HCT116 (cell line): ENCODE results near the gene SMG6. TPM values are rescaled to one million over a fixed set of nuclear protein-coding genes. Genes with fewer than 3 reads are reported as not detected.
"Not testable (repeated sequence)": the region's sequence is repeated elsewhere in the genome, so short reads cannot be mapped to it uniquely, and the experiment has no call there.

Source experiments
- ATAC-seq: fragments of 200-7000 bp; cut with Tn5 transposase; 2 replicates; pipeline ENCODE4 v1.9.1; 2020; ENCODE audit warnings: mild to moderate bottlenecking, moderate library complexity
- BruUV-seq: library from RNA; stranded (reverse); fragments of 400-500 nt; replicated peaks from 2 replicates; lab custom pipeline; 2021; lab: Mats Ljungman, UMichigan
- CTCF ChIA-PET: fragments of 300-600 bp; sonication (Branson Sonifier 250); formaldehyde crosslinking; loops from one replicate; lab custom pipeline; 2021; ENCODE audit warnings: antibody characterized with exemption; lab: Charles Lee
- POLR2A ChIA-PET: fragments of 300-600, 350-600 bp; sonication (Branson Sonifier 250); formaldehyde crosslinking; loops from one replicate; lab custom pipeline; 2021; ENCODE audit warnings: antibody characterized with exemption; lab: Charles Lee
- RAD21 ChIA-PET, 2 experiments: fragments of 300-600 bp; sonication (Branson Sonifier 250); formaldehyde crosslinking; loops; one replicate each; lab custom pipeline; 2023; ENCODE audit warnings: low total read pairs in 2 of 2; ENCODE audit not compliant: uncharacterized antibody in 2 of 2, unreplicated experiment in 2 of 2, low non-redundant PET in 1 of 2; lab: Charles Lee
- DNase-seq: peaks from one replicate; pipeline ENCODE4 v3.0.0-alpha.2; 2010; ENCODE audit warnings: low read depth, low spot score
- H2AFZ ChIP-seq: fragments of 200-600 bp; shearing (Covaris generic), sonication (generic); 2 replicates; pipeline ENCODE4 v1.6.1; 2017; ENCODE audit warnings: low read depth, mixed run types, mixed read lengths, antibody characterized with exemption, low read length; ENCODE audit not compliant: poor library complexity, severe bottlenecking
- H3K27ac ChIP-seq: 2 replicates; pipeline ENCODE4 v1.5.1; 2012; ENCODE audit warnings: low read depth, low read length
- H3K27me3 ChIP-seq: fragments of 200-600 bp; sonication (generic); 2 replicates; pipeline ENCODE4 v1.6.1; 2016; ENCODE audit warnings: mixed run types, low read length, mixed read lengths; ENCODE audit not compliant: insufficient read depth
- H3K36me3 ChIP-seq, 2 experiments: fragments of 200-500 bp in 1 of 2; fragments of 200-600 bp in 1 of 2; sonication (Bioruptor generic) in 1 of 2; sonication (generic) in 1 of 2; 2 replicates each; pipeline versions ENCODE4 v1.5.1 to v1.6.1; 2014 to 2016; ENCODE audit warnings: low read length in 2 of 2, inconsistent platforms in 1 of 2, mixed read lengths in 1 of 2, mixed run types in 1 of 2; ENCODE audit not compliant: insufficient read depth in 2 of 2, control insufficient read depth in 1 of 2
- H3K4me1 ChIP-seq, 2 experiments: fragments of 200-600 bp in 1 of 2; sonication (generic) in 1 of 2; 2 replicates each; pipeline versions ENCODE4 v1.5.1 to v1.6.1; 2012 to 2017; ENCODE audit warnings: low read length in 2 of 2, inconsistent platforms in 1 of 2, mild to moderate bottlenecking in 1 of 2, mixed read lengths in 1 of 2, mixed run types in 1 of 2, moderate library complexity in 1 of 2; ENCODE audit not compliant: insufficient read depth in 2 of 2, control insufficient read depth in 1 of 2
- H3K4me2 ChIP-seq: fragments of 200-600 bp; sonication (generic); 2 replicates; pipeline ENCODE4 v1.6.1; 2017; ENCODE audit warnings: mixed run types, low read length, mixed read lengths
- H3K4me3 ChIP-seq, 2 experiments: fragments of 200-600 bp in 1 of 2; sonication (generic) in 1 of 2; replicated peaks in 1 of 2; 2 replicates each; pipeline ENCODE4 v1.5.1; 2011 to 2016; ENCODE audit warnings: low read length in 2 of 2, control low read depth in 1 of 2, low read depth in 1 of 2, mild to moderate bottlenecking in 1 of 2, mixed read lengths in 1 of 2, mixed run types in 1 of 2
- H3K79me2 ChIP-seq: fragments of 200-600 bp; sonication (generic); 2 replicates; pipeline ENCODE4 v1.6.1; 2017; ENCODE audit warnings: mild to moderate bottlenecking, mixed run types, low read length, moderate library complexity, mixed read lengths; ENCODE audit not compliant: insufficient read depth
- H3K9ac ChIP-seq: fragments of 200-600 bp; sonication (generic); 2 replicates; pipeline ENCODE4 v1.6.1; 2016; ENCODE audit warnings: low read length, mixed read lengths
- H3K9me2 ChIP-seq: fragments of 200-600 bp; sonication (generic), shearing (Covaris generic); 2 replicates; pipeline ENCODE4 v1.6.1; 2017; ENCODE audit warnings: mixed run types, mild to moderate bottlenecking, moderate library complexity; ENCODE audit not compliant: insufficient read depth
- H3K9me3 ChIP-seq, 2 experiments: fragments of 200-500 bp in 1 of 2; fragments of 200-600 bp in 1 of 2; sonication (Bioruptor generic) in 1 of 2; sonication (generic) in 1 of 2; 2 replicates each; pipeline ENCODE4 v1.6.1; 2014 to 2017; ENCODE audit warnings: low read length in 2 of 2, mixed read lengths in 2 of 2, inconsistent platforms in 1 of 2, low read depth in 1 of 2, mild to moderate bottlenecking in 1 of 2, mixed run types in 1 of 2, moderate library complexity in 1 of 2; ENCODE audit not compliant: control insufficient read depth in 1 of 2, insufficient read depth in 1 of 2
- H4K20me1 ChIP-seq: fragments of 200-600 bp; sonication (generic), shearing (Covaris generic); 2 replicates; pipeline ENCODE4 v1.6.1; 2017; ENCODE audit warnings: mixed run types, mild to moderate bottlenecking, moderate library complexity; ENCODE audit not compliant: insufficient read depth
- CTCF ChIP-seq, 3 experiments: fragments of 200-600 bp in 1 of 3; sonication (generic) in 1 of 3; IDR thresholded peaks in 2 of 3; conservative IDR thresholded peaks in 1 of 3; 2 replicates each; pipeline ENCODE4 v1.5.1; 2012 to 2017; ENCODE audit warnings: low read depth in 2 of 3, low read length in 2 of 3, antibody characterized with exemption in 1 of 3, borderline replicate concordance in 1 of 3, control low read depth in 1 of 3, mild to moderate bottlenecking in 1 of 3, mixed read lengths in 1 of 3, mixed run types in 1 of 3, moderate library complexity in 1 of 3; ENCODE audit not compliant: insufficient read depth in 1 of 3
- JUND ChIP-seq: IDR thresholded peaks from 2 replicates; pipeline ENCODE4 v1.6.1; 2012
- RAD21 ChIP-seq: IDR thresholded peaks from 2 replicates; pipeline ENCODE4 v1.6.1; 2012; ENCODE audit warnings: low read depth, mild to moderate bottlenecking
- ZNF274 ChIP-seq: fragments of 200-500 bp; sonication (Bioruptor generic); IDR thresholded peaks from 2 replicates; pipeline ENCODE4 v1.6.1; 2014; ENCODE audit warnings: mild to moderate bottlenecking, low read depth, low read length, inconsistent platforms
- intact Hi-C: fragments of 100-400 bp; cut with micrococcal nuclease; formaldehyde crosslinking; loops from 2 replicates; pipeline ENCODE4 v1.10.0; 2022
- total RNA-seq: library from RNA; stranded (reverse); gene quantifications from one replicate; pipeline ENCODE4 v1.2.1, GENCODE V29; 2021; ENCODE audit not compliant: unreplicated experiment

SMG6 gene
- total RNA-seq, 1 experiment from 2014 or later: 23.1 TPM

- TF ChIP-seq JUND: no peak
Measured at GRCh38 chr17:2171702-2172076, 131.9 kb downstream of the SMG6 start (continued).

GRCh38 chr17:2170023-2170422 is 133.6 kb downstream of the SMG6 start:
- BruUV-seq: no TSS peak
- no peak overlapping the region for H3K4me3 ChIP-seq
- H2AFZ ChIP-seq: no peak overlapping the region
- POLR2A ChIA-PET: no interaction called here
- no peak for DNase-seq
- no peaks in the 10 kb centered on the region for H3K4me1 ChIP-seq
- H3K36me3 ChIP-seq: no peaks in the 10 kb centered on the region
- H3K9me2 ChIP-seq: no peaks in the 10 kb centered on the region
- H4K20me1 ChIP-seq: no peaks in the 10 kb centered on the region
- H3K27ac ChIP-seq: no peak overlapping the region
- CTCF ChIA-PET: interaction anchor here (0.5 to 1.7 kb wide), 2 partner anchors 14 to 75 kb away, joined by 3 to 5 read pairs; no protein-coding TSS in a partner anchor
- TF ChIP-seq CTCF (IDR thresholded peaks at IDR 0.05 in 2 of 3, conservative IDR thresholded peaks at IDR 0.05 in 1 of 3; ENCODE audit: borderline replicate concordance in 1 of 3, insufficient read depth in 1 of 3, low read depth in 2 of 3, low read length in 2 of 3) (peak; percentile 21 to 49 (median 34); a peak in 4 of 6 replicates), RAD21 (peak; percentile 47), ZNF274 (no peak)
- RAD21 ChIA-PET: no interaction called here
- ATAC-seq: peak; percentile 80
- intact Hi-C loops: no loop called here
- no peaks in the 10 kb centered on the region for H3K9me3 ChIP-seq
- H3K9ac ChIP-seq: no peak overlapping the region
- no peaks in the 10 kb centered on the region for H3K79me2 ChIP-seq
- H3K27me3 ChIP-seq: no peaks in the 10 kb centered on the region
- no peak overlapping the region for H3K4me2 ChIP-seq

GRCh38 chr17:2165723-2166122 is 137.9 kb downstream of the SMG6 start:
- POLR2A ChIA-PET, DNase-seq, H3K9me2 ChIP-seq, intact Hi-C loops, CTCF ChIA-PET, H3K27me3 ChIP-seq, H3K4me3 ChIP-seq, BruUV-seq, H2AFZ ChIP-seq, H3K36me3 ChIP-seq, H4K20me1 ChIP-seq, H3K27ac ChIP-seq, ATAC-seq, RAD21 ChIA-PET, H3K79me2 ChIP-seq, H3K9ac ChIP-seq, H3K9me3 ChIP-seq, H3K4me1 ChIP-seq, H3K4me2 ChIP-seq: not testable (repeated sequence)
